Activated CD4-positive, alpha-beta T cell treated with anti-CD3 and anti-CD28 coated beads, Interleukin-2, amount 50 U/mL, for 4 hours (primary cell): ENCODE measurements around the gene AOAH.
"Not testable (repeated sequence)": the region's sequence is repeated elsewhere in the genome, so short reads cannot be mapped to it uniquely, and the experiment has no call there.

Experiments used
- DNase-seq, 2 experiments: peaks; one replicate each; pipeline ENCODE4 v3.0.0-alpha.2; 2020

AOAH gene

GRCh38 chr7:36535866-36536664, 188.2 kb downstream of the AOAH start:
- DNase-seq = no peak

GRCh38 chr7:36533717-36534116, 190.6 kb downstream of the AOAH start:
- no peak for DNase-seq

- no peak for DNase-seq
Measured at GRCh38 chr7:36532981-36533499, 191.3 kb downstream of the AOAH start.

- DNase-seq = no peak
Measured at GRCh38 chr7:36531951-36532350, 192.3 kb downstream of the AOAH start.

- no peak for DNase-seq
Measured at GRCh38 chr7:36530456-36530855, 193.8 kb downstream of the AOAH start.

GRCh38 chr7:36527549-36527913, 196.8 kb downstream of the AOAH start:
- no peak for DNase-seq

- no peak for DNase-seq
Measured at GRCh38 chr7:36526863-36527548, 197.3 kb downstream of the AOAH start.

- DNase-seq = no peak
Measured at GRCh38 chr7:36523371-36524101, 200.8 kb downstream of the AOAH start.

- DNase-seq = no peak
Measured at GRCh38 chr7:36522453-36523007, 201.8 kb downstream of the AOAH start.

GRCh38 chr7:36521911-36522310, 202.4 kb downstream of the AOAH start:
- DNase-seq = no peak

GRCh38 chr7:36521133-36521532, 203.2 kb downstream of the AOAH start:
- DNase-seq = no peak

GRCh38 chr7:36515847-36516246, 208.4 kb downstream of the AOAH start:
- DNase-seq = no peak

GRCh38 chr7:36514289-36515243, 209.7 kb downstream of the AOAH start:
- no peak for DNase-seq

- DNase-seq = no peak
Measured at GRCh38 chr7:36513393-36513792, 210.9 kb downstream of the AOAH start.

- no peak for DNase-seq
Measured at GRCh38 chr7:36512616-36513015, 211.7 kb downstream of the AOAH start.

GRCh38 chr7:36509962-36510361, 214.3 kb downstream of the AOAH start:
- DNase-seq = no peak

GRCh38 chr7:36507475-36508440, 216.5 kb downstream of the AOAH start:
- DNase-seq = no peak

- DNase-seq = no peak
Measured at GRCh38 chr7:36506820-36507219, 217.5 kb downstream of the AOAH start.

GRCh38 chr7:36506130-36506798, 218.0 kb downstream of the AOAH start:
- no peak for DNase-seq

- not testable (repeated sequence) for DNase-seq
Measured at GRCh38 chr7:36504617-36505016, 219.7 kb downstream of the AOAH start.
